ENCODE data around the gene MBP. TPM values are rescaled to one million over a fixed set of nuclear protein-coding genes. Genes with fewer than 3 reads are reported as not detected.
"Not testable (repeated sequence)": the region's sequence is repeated elsewhere in the genome, so short reads cannot be mapped to it uniquely, and the experiment has no call there.

The MBP gene
- total RNA-seq, 2 experiments from 2014 or later: 94.7 to 101 TPM

DNA sequence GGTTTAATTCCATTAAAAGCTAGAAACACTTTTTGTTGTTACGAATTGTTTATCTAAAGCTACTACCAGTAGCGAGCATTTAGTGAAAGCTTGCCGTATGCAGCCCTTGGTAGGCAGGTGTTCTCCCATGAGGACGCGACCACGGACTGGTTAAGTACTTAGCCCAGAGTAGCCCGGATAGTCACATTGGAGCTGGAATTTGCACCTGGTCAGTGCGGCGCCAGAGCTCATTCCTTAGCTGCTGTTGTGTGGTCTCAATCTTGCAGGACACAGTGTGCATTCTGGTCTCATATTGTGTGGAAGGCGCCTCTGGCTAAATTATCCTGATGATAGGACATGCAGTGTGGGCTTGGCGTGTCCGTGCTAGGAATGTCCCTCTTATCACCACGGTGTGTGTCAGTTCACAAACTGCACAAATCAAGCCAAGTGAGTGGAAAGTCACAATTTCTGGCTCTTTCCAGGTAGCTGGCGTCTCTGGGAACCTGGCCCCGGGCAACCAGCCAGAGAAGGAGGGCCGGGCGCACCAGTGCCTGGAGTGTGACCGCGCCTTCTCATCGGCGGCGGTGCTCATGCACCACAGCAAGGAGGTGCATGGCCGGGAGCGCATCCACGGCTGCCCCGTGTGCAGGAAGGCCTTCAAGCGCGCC, 176.9 kb downstream of the MBP start:
- H3K9me3 Mint-ChIP-seq (ENCODE audit: low read depth): no peaks in the 10 kb centered on the region
- H3K4me3 Mint-ChIP-seq: no peak overlapping the region
- ATAC-seq (no peak), DNase-seq (no peak)
- H3K27me3 Mint-ChIP-seq: no peaks in the 10 kb centered on the region
- H3K27ac Mint-ChIP-seq: no peak overlapping the region
- peaks cover 17% of the 10 kb centered on the region for H3K4me1 Mint-ChIP-seq
- CTCF ChIA-PET: interaction anchor here (1.0 to 1.2 kb wide), 2 partner anchors 11 to 27 kb away, joined by 3 to 5 read pairs; no protein-coding TSS in a partner anchor
- peaks cover 22% of the 10 kb centered on the region for H3K36me3 Mint-ChIP-seq

DNA sequence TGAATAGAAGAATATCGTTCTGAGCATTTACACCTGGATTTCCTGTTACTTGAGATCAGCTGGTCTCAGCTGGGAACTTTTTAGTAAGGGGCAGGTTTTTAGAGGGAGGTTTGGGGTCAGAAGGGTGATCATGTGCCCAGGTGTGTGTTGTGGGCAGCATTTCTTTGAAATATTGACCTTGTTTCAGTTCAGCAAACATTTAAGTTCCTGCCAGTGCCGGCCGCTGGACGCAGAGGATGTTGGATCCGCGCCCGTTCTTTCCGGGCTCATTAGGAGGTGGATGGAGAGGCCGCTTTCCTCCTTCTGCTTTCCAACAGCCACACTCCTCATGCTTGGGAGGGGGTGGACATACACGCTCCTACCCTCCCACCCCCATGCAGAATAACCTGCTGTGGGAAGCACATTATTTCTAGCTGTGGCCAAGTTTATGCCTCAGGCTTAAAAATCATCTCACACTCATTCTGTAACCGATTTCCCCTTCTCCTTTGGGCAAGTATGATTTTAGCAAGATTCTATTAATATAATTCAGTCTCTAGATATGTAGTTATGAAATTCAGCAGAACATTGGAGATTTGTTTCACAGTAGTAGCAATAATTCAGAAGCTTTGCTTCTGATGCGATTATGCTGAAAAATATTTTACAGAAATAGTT, 178.9 kb downstream of the MBP start:
- DNase-seq: no peak
- H3K4me1 Mint-ChIP-seq: peaks cover 26% of the 10 kb centered on the region
- H3K9me3 Mint-ChIP-seq (ENCODE audit: low read depth): no peaks in the 10 kb centered on the region
- H3K27me3 Mint-ChIP-seq: no peaks in the 10 kb centered on the region
- no peak for ATAC-seq
- CTCF ChIA-PET: interaction anchor here (0.6 to 1.1 kb wide), 2 partner anchors 29 to 45 kb away, joined by 3 read pairs; no protein-coding TSS in a partner anchor
- H3K36me3 Mint-ChIP-seq: peaks cover 28% of the 10 kb centered on the region
- H3K27ac Mint-ChIP-seq: no peak overlapping the region
- H3K4me3 Mint-ChIP-seq: no peak overlapping the region

DNA sequence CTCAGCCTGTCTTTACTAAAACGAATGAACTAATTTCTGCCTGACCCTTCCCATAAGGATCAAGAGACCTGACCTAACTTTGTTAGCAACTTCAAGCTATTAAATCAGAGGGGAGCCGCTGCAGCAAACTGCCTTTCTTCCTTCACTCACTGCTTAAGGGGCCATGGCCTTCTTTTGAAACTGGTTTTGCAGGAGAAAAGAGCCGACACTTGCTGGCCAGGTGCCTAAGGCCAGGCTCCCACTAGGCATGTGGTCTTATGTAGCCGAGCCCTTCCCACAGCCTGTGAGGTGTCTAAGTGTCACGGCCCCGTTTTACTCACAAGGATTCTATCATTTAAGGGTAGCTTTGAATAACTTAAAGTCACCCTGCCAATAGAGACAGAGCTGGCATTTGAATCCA, 179.4 kb downstream of the MBP start:
- H3K27ac Mint-ChIP-seq: no peak overlapping the region
- CTCF ChIA-PET: interaction anchor here (0.6 to 1.1 kb wide), 2 partner anchors 29 to 46 kb away, joined by 3 read pairs; no protein-coding TSS in a partner anchor

DNA sequence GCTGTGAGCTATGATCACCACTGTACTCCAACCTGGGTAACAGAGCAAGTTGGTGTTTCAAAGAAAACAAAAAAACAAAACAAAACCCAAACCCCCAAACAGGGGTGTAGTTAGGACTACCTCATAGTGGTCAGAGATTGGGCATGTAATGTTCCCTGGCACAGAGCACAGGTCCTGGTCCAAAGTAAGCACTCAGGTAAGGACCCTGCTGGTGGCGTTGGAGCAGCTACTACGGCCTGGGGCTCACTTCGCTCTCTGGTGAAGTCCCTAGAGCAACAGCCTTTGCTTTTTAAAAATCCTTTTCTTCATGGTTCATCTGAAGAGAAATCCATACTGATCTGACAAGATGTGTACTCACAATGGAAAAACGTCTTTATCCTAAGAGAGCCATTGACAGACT, 179.8 kb downstream of the MBP start:
- no peak overlapping the region for H3K27ac Mint-ChIP-seq
- DNase-seq (no peak), ATAC-seq (no peak)
- peaks cover 36% of the 10 kb centered on the region for H3K4me1 Mint-ChIP-seq
- H3K4me3 Mint-ChIP-seq: no peak overlapping the region
- peaks cover 37% of the 10 kb centered on the region for H3K36me3 Mint-ChIP-seq
- no peaks in the 10 kb centered on the region for H3K27me3 Mint-ChIP-seq
- CTCF ChIA-PET: interaction anchor here (0.6 to 1.1 kb wide), 2 partner anchors 30 to 46 kb away, joined by 3 read pairs; no protein-coding TSS in a partner anchor
- no peaks in the 10 kb centered on the region for H3K9me3 Mint-ChIP-seq (ENCODE audit: low read depth)

More for the DNA sequence above, 179.4 kb downstream of the MBP start:
- Mint-ChIP-seq H3K9me3 (ENCODE audit: low read depth) (no peaks in the 10 kb centered on the region), H3K4me3 (no peak overlapping the region), H3K27me3 (no peaks in the 10 kb centered on the region), H3K4me1 (peaks cover 32% of the 10 kb centered on the region), H3K36me3 (peaks cover 33% of the 10 kb centered on the region)
- ATAC-seq: no peak
- no peak for DNase-seq

DNA sequence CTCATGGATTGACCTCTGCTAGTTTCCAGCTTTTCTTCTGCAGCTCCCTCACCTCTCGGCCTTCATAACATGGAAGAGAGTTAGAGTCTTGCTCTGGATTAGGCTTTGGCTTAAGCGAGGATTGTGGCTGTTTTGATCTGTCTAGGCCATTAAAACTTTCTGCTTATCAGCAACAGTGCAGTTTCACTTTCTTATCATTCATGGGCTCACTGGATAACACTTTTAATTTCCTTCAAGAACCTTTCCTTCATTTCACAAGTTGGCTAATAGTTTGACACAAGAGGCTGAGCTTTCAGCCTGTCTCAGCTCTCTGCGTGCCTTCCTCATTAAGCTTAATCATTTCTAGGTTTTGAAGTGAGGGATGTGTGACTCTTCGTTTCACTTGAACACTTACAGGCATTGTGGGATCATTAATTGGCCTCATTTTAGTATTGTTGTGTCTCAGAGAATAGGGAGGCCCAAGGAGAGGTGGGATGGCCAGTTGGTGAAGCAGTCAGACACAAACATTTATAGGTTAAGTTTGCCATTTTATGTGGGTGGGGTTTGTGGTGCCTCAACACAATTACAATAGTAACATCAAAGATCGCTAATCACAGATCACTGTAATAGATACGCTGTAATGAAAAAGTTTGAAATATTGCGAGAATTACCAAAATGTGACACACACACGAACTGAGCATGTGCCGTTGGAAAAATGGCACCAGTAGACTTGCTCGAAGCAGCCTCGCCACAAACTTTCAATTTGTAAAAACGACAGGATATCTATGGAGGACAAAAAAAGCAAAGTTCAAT, 180.9 kb downstream of the MBP start:
- DNase-seq (no peak), ATAC-seq (peak; percentile 51)
- Mint-ChIP-seq H3K4me1 (peaks cover 37% of the 10 kb centered on the region), H3K27ac (peak overlapping the region; percentile 18), H3K4me3 (no peak overlapping the region), H3K27me3 (no peaks in the 10 kb centered on the region), H3K36me3 (peaks cover 43% of the 10 kb centered on the region), H3K9me3 (ENCODE audit: low read depth) (peaks cover under 1% of the 10 kb centered on the region)
- CTCF ChIA-PET: interaction anchor here (0.9 to 1.4 kb wide), 2 partner anchors 34 to 149 kb away, joined by 3 read pairs; no protein-coding TSS in a partner anchor

DNA sequence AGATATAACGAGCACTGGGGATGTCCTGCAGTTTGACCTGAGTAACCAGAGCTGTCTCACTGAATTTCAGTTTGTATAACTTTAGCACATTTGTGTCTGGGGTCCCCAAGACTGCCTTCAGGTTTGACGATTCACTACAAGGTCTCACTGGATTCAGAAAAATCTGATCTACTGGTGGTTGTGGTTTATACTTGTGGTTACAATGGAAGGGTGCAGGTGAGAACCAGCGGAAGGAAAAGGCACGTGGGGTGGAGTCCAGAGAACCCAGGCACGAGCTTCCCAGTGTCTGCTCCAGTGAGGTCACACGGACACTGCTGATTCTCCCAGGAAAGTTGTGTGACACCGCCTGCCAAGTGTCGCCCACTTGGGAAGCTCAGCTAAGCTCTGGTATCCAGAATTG, 184.2 kb downstream of the MBP start:
- Mint-ChIP-seq H3K9me3 (ENCODE audit: low read depth) (peaks cover 4% of the 10 kb centered on the region), H3K4me3 (no peak overlapping the region), H3K27me3 (no peaks in the 10 kb centered on the region), H3K4me1 (peaks cover 45% of the 10 kb centered on the region), H3K27ac (no peak overlapping the region), H3K36me3 (peaks cover 55% of the 10 kb centered on the region)
- CTCF ChIA-PET: interaction anchor here (0.9 kb wide), 1 partner anchor 31 kb away, joined by 3 read pairs; no protein-coding TSS in a partner anchor
- ATAC-seq: peak; percentile 23
- DNase-seq: no peak

DNA sequence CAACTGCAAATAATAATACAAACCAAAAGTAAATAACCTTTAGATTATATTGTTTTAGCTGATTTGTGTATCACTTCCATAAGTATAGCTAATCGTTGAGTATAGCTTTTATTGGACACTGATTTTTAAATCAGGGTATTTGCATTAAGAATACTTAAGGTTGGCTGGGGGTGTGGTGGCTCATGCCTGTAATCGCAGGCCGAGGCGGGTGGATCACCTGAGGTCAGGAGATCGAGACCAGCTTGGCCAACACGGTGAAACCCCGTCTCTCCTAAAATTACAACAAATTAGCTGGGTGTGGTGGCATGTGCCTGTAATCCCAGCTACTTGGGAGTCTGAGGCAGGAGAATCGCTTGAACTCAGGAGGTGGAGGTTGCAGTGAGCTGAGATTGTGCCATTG, 188.2 kb downstream of the MBP start:
- not testable (repeated sequence) for DNase-seq; H3K27ac Mint-ChIP-seq; H3K4me3 Mint-ChIP-seq; H3K27me3 Mint-ChIP-seq; H3K9me3 Mint-ChIP-seq (ENCODE audit: low read depth); ATAC-seq
- H3K4me1 Mint-ChIP-seq: peaks cover 26% of the 10 kb centered on the region
- CTCF ChIA-PET: interaction anchor here (1.0 to 2.5 kb wide), 3 partner anchors 11 to 56 kb away, joined by 3 to 7 read pairs (median 7); no protein-coding TSS in a partner anchor
- peaks cover 35% of the 10 kb centered on the region for H3K36me3 Mint-ChIP-seq

DNA sequence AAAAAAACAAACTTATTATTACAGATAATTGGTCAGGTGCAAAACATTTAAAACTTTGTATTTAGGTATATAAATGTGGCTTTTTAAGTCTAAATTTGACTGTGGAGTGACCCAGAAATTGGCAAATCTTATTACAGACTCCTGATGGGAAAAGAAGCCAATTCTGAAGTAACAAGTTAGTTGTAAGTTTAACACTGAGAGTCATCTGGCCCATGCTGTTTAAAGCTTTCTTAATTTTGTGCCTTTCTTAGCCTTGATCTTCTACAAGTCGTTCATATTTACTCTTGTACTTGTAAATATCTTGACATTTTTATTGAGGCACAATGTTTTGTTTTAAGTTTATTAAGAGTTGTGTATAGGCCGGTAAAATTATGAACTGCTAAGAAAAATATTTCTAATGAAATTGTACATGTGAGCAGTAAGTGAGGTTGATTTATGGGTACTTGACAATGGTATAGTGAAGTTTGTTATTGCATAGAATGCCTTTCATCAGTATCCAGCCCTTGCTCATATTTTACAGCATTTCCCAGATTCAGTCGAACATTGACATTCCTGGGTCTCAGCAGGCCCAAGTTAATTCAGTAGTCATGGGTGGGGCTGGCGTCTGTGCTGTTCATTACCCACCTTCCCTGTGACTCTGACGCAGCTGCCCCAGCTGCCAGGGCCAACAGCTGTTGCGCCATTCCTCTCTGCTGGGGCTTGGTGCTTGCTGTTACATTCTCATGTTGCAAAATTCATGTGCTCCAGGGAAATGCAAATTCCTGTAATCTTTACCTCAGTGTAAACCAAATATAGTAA, 188.8 kb downstream of the MBP start:
- H3K4me3 Mint-ChIP-seq: no peak overlapping the region
- H3K27ac Mint-ChIP-seq: no peak overlapping the region
- CTCF ChIA-PET: interaction anchor here (2.5 kb wide), 1 partner anchor 57 kb away, joined by 7 read pairs; no protein-coding TSS in a partner anchor
- peaks cover 24% of the 10 kb centered on the region for H3K4me1 Mint-ChIP-seq
- H3K36me3 Mint-ChIP-seq: peaks cover 32% of the 10 kb centered on the region
- ATAC-seq (no peak), DNase-seq (no peak)
- peaks cover 4% of the 10 kb centered on the region for H3K9me3 Mint-ChIP-seq (ENCODE audit: low read depth)
- H3K27me3 Mint-ChIP-seq: no peaks in the 10 kb centered on the region

DNA sequence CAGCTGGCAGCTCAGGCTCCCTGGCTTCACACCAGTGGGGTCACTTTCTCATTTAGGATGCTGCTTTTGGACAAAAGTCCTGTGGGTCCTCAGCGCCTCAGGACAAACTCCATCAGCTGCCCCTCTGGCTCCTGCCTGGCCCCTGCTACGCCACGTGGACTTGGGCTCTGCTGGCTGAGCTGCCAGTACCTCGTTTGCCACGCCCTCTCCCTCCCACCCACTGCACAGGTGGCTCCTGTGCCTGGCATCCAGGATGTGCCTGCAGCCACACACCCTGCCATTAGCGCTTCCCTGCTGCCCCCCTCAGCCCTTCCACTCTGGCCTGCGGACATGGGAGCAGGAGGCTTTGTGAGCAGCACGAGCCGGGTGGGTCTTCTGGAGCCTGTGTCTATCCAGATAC, 191.3 kb downstream of the MBP start:
- ATAC-seq (no peak), DNase-seq (no peak)
- H3K27ac Mint-ChIP-seq: no peak overlapping the region
- peaks cover 2% of the 10 kb centered on the region for H3K9me3 Mint-ChIP-seq (ENCODE audit: low read depth)
- H3K4me1 Mint-ChIP-seq: peaks cover 5% of the 10 kb centered on the region
- CTCF ChIA-PET: no interaction called here
- no peak overlapping the region for H3K4me3 Mint-ChIP-seq
- peaks cover 19% of the 10 kb centered on the region for H3K36me3 Mint-ChIP-seq
- H3K27me3 Mint-ChIP-seq: no peaks in the 10 kb centered on the region

DNA sequence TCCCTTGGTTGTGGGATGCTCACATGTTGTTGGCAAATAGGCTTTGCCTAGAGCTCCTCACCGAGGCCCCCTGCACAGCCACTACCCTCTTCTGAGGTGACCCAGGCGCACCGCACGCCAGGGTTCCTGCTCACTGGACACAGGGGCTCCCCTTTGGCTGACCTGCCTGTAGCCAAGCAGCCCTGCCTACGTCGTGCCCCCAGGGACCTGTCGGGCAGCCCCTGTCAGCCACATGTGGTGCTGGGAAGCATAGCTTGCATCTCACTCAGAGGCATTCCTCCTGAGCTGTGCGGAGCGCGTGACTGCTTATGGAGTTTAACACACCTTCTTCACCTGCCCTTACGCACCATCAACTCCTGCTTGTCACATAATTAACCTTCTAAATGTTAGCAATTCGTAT, 194.0 kb downstream of the MBP start:
- peaks cover 11% of the 10 kb centered on the region for H3K36me3 Mint-ChIP-seq
- ATAC-seq (no peak), DNase-seq (no peak)
- no peaks in the 10 kb centered on the region for H3K27me3 Mint-ChIP-seq
- CTCF ChIA-PET: no interaction called here
- no peak overlapping the region for H3K27ac Mint-ChIP-seq
- no peaks in the 10 kb centered on the region for H3K9me3 Mint-ChIP-seq (ENCODE audit: low read depth)
- H3K4me1 Mint-ChIP-seq: no peaks in the 10 kb centered on the region
- H3K4me3 Mint-ChIP-seq: no peak overlapping the region

DNA sequence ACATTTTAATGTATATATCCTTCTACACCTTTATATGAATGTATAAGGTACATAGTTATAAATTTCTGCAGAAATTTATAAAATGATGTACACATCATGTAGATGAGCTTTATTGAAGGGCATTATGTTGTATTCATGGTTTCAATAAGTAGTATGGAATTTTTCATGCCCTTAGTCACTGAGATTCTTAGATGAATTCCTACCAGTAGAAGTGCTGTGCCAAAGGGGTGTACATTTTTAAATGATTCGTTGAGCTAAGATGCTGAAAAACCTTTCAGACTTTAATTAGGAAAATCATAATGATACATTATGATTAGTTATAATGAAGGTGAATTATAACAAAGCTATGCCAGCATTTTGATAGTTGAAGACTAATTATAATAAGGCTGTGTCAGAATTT, 195.0 kb downstream of the MBP start:
- no peak overlapping the region for H3K27ac Mint-ChIP-seq
- CTCF ChIA-PET: interaction anchor here (0.7 to 0.9 kb wide), 2 partner anchors 20 to 63 kb away, joined by 3 read pairs; no protein-coding TSS in a partner anchor
- DNase-seq (no peak), ATAC-seq (no peak)
- no peaks in the 10 kb centered on the region for H3K27me3 Mint-ChIP-seq
- peaks cover 3% of the 10 kb centered on the region for H3K4me1 Mint-ChIP-seq
- H3K4me3 Mint-ChIP-seq: no peak overlapping the region
- peaks cover 14% of the 10 kb centered on the region for H3K36me3 Mint-ChIP-seq
- H3K9me3 Mint-ChIP-seq (ENCODE audit: low read depth): no peaks in the 10 kb centered on the region

DNA sequence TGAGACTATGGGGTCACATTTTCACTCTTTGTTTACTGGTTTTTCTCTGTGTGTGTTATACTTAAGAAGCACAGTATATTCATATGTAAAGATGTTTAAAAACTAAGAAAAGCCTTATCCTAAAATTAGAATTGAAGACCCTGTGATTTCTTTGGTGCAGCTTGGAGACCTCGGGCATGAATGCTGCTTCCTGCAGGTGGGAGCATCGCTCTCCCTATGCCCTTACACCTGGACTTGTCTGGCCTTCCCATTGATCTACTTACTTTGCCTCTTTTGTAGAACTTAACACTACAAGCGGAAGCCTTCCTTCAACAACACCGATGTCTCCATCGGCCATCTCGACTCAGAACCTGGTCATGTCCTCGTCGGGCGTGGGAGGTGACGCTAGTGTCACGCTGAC, 195.7 kb downstream of the MBP start:
- Mint-ChIP-seq H3K4me3 (no peak overlapping the region), H3K27me3 (no peaks in the 10 kb centered on the region), H3K4me1 (peaks cover 10% of the 10 kb centered on the region), H3K9me3 (ENCODE audit: low read depth) (no peaks in the 10 kb centered on the region), H3K36me3 (peaks cover 16% of the 10 kb centered on the region), H3K27ac (no peak overlapping the region)
- CTCF ChIA-PET: no interaction called here
- no peak for ATAC-seq
- DNase-seq: no peak

Measured in activated CD8-positive, alpha-beta memory T cell treated with anti-CD3 and anti-CD28 coated beads, Interleukin-2, amount 10 ng/mL, durations not matched to agents 7 days and 5 days (primary cell).